Breast epithelium (tissue), 4 donors: Measurements from ENCODE around the gene GAS6. TPM values are rescaled to one million over a fixed set of nuclear protein-coding genes. Genes with fewer than 3 reads are reported as not detected.

Experiments
- DNase-seq, 2 donors: peaks; one replicate each; pipeline ENCODE4 v3.0.0-alpha.2; 2019; ENCODE audit warnings: low spot score in 2 of 2
- H3K27ac ChIP-seq, 2 donors: fragments of 200-600 bp; sonication (generic) in 1 of 2; one replicate each; pipeline ENCODE4 v1.5.1; 2016 to 2019; ENCODE audit warnings: mild to moderate bottlenecking in 1 of 2
- H3K27me3 ChIP-seq, 2 donors: fragments of 200-600 bp; sonication (generic) in 1 of 2; one replicate each; pipeline versions ENCODE4 v1.5.1 to v1.6.0; 2017 to 2019; ENCODE audit warnings: control low read depth in 1 of 2, mild to moderate bottlenecking in 1 of 2
- H3K36me3 ChIP-seq: fragments of 200-600 bp; one replicate; pipeline ENCODE4 v1.5.1; 2019
- H3K4me1 ChIP-seq, 2 donors: fragments of 200-600 bp; sonication (generic); one replicate each; pipeline ENCODE4 v1.5.1; 2016 to 2019; ENCODE audit warnings: control low read depth in 1 of 2
- H3K4me3 ChIP-seq, 3 donors: fragments of 200-600 bp; sonication (generic); 1 replicate in 2 of 3; 2 replicates in 1 of 3; pipeline ENCODE4 v1.5.1; 2016 to 2019; ENCODE audit warnings: mild to moderate bottlenecking in 3 of 3, moderate library complexity in 2 of 3
- H3K9me3 ChIP-seq, 2 donors: fragments of 200-600 bp; sonication (generic) in 1 of 2; one replicate each; pipeline ENCODE4 v1.5.1; 2016 to 2019; ENCODE audit warnings: control low read depth in 1 of 2
- CTCF ChIP-seq, 3 donors: fragments of 450-650 bp; IDR thresholded peaks; one replicate each; pipeline ENCODE4 v1.5.1; 2016 to 2017; ENCODE audit warnings: antibody characterized with exemption in 3 of 3, mild to moderate bottlenecking in 3 of 3, moderate library complexity in 3 of 3
- POLR2A ChIP-seq: fragments of 450-650 bp; IDR thresholded peaks from one replicate; pipeline ENCODE4 v1.6.1; 2016; ENCODE audit warnings: antibody characterized with exemption, mild to moderate bottlenecking, moderate library complexity
- POLR2AphosphoS5 ChIP-seq, 3 donors: sonication (generic); formaldehyde crosslinking; IDR thresholded peaks; one replicate each; pipeline ENCODE4 v1.6.1; 2017; ENCODE audit warnings: antibody characterized with exemption in 3 of 3
- intact Hi-C: fragments of 100-400 bp; cut with DNase I; formaldehyde crosslinking; loops from one replicate; pipeline ENCODE4 v1.15.1; 2023; ENCODE audit warnings: low total_unique reads
- total RNA-seq, 3 donors: library from RNA; depleted of rRNA; stranded (reverse); fragments of >200 nt; gene quantifications; one replicate each; pipeline ENCODE4 v1.1.0, GENCODE V29; 2016

The GAS6 gene
- total RNA-seq, 3 donors from 2014 or later, result 85.9 to 146 (median 103) TPM

- Histone ChIP-seq H3K27me3 (no peaks in the 10 kb centered on the region), H3K27ac (peak overlapping the region; percentile 82 to 85), H3K4me1 (peaks cover 4 to 7% of the 10 kb centered on the region in 2 donors), H3K9me3 (no peaks in the 10 kb centered on the region), H3K36me3 (no peaks in the 10 kb centered on the region), H3K4me3 (peak overlapping the region in 1 of 3 donors; percentile 19)
- peak in 1 of 2 donors; percentile 79 for DNase-seq
- intact Hi-C loops, result no loop called here
- TF ChIP-seq POLR2AphosphoS5 (IDR thresholded peaks at IDR 0.05), result peak in 1 of 3 donors; percentile 7
- TF ChIP-seq POLR2A, result no peak
- no peak for TF ChIP-seq CTCF (IDR thresholded peaks at IDR 0.05)
Observed at GRCh38 chr13:113880651-113881611, 17.1 kb upstream of the GAS6 start.

- TF ChIP-seq POLR2AphosphoS5 (IDR thresholded peaks at IDR 0.05) (no peak), CTCF (IDR thresholded peaks at IDR 0.05) (no peak), POLR2A (no peak)
- H3K36me3 ChIP-seq, result no peaks in the 10 kb centered on the region
- DNase-seq, result no peak
- no peak overlapping the region for H3K27ac ChIP-seq
- H3K4me3 ChIP-seq, result no peak overlapping the region
- no peaks in the 10 kb centered on the region for H3K27me3 ChIP-seq
- H3K9me3 ChIP-seq, result no peaks in the 10 kb centered on the region
- intact Hi-C loops, result no loop called here
- peaks cover 4 to 7% of the 10 kb centered on the region in 2 donors for H3K4me1 ChIP-seq
Observed at GRCh38 chr13:113879494-113880360, 15.9 kb upstream of the GAS6 start.

GRCh38 chr13:113879017-113879416, 15.1 kb upstream of the GAS6 start:
- H3K27ac ChIP-seq, result no peak overlapping the region
- TF ChIP-seq POLR2AphosphoS5 (IDR thresholded peaks at IDR 0.05) (no peak), CTCF (IDR thresholded peaks at IDR 0.05) (no peak), POLR2A (no peak)
- no peak overlapping the region for H3K4me3 ChIP-seq
- intact Hi-C loops, result no loop called here
- no peaks in the 10 kb centered on the region for H3K27me3 ChIP-seq
- peaks cover 4 to 7% of the 10 kb centered on the region in 2 donors for H3K4me1 ChIP-seq
- no peak for DNase-seq
- H3K36me3 ChIP-seq, result no peaks in the 10 kb centered on the region
- H3K9me3 ChIP-seq, result no peaks in the 10 kb centered on the region

GRCh38 chr13:113877149-113877990, 13.5 kb upstream of the GAS6 start:
- Histone ChIP-seq H3K27ac (no peak overlapping the region), H3K4me3 (no peak overlapping the region), H3K27me3 (no peaks in the 10 kb centered on the region), H3K36me3 (no peaks in the 10 kb centered on the region), H3K4me1 (peaks cover 4 to 7% of the 10 kb centered on the region in 2 donors), H3K9me3 (no peaks in the 10 kb centered on the region)
- intact Hi-C loops, result no loop called here
- DNase-seq, result no peak
- TF ChIP-seq CTCF (IDR thresholded peaks at IDR 0.05) (no peak), POLR2A (no peak), POLR2AphosphoS5 (IDR thresholded peaks at IDR 0.05) (no peak)
